Activated naive CD8-positive, alpha-beta T cell treated with anti-CD3 and anti-CD28 coated beads, Interleukin-2, amount 50 U/mL, for 24 hours (primary cell): ENCODE data around the gene MINDY4.

Source experiments
- ATAC-seq: fragments of 150-1000 bp; cut with Tn5 transposase; one replicate; pipeline ENCODE4 v1.10.0; 2021
- DNase-seq: peaks from one replicate; pipeline ENCODE4 v3.0.0; 2021
- H3K27ac Mint-ChIP-seq: one replicate; pipeline ENCODE4 v1.8.0; 2021; ENCODE audit warnings: mild to moderate bottlenecking, mixed read lengths
- H3K27me3 Mint-ChIP-seq: one replicate; pipeline ENCODE4 v1.8.0; 2021; ENCODE audit warnings: mixed read lengths
- H3K36me3 Mint-ChIP-seq: one replicate; pipeline ENCODE4 v1.8.0; 2021; ENCODE audit warnings: low read depth, mixed read lengths
- H3K4me1 Mint-ChIP-seq: one replicate; pipeline ENCODE4 v1.8.0; 2021; ENCODE audit warnings: mixed read lengths
- H3K4me3 Mint-ChIP-seq: one replicate; pipeline ENCODE4 v1.8.0; 2021; ENCODE audit warnings: mild to moderate bottlenecking, moderate library complexity, mixed read lengths
- H3K9me3 Mint-ChIP-seq: one replicate; pipeline ENCODE4 v1.8.0; 2021; ENCODE audit warnings: mixed read lengths

The MINDY4 gene

DNA sequence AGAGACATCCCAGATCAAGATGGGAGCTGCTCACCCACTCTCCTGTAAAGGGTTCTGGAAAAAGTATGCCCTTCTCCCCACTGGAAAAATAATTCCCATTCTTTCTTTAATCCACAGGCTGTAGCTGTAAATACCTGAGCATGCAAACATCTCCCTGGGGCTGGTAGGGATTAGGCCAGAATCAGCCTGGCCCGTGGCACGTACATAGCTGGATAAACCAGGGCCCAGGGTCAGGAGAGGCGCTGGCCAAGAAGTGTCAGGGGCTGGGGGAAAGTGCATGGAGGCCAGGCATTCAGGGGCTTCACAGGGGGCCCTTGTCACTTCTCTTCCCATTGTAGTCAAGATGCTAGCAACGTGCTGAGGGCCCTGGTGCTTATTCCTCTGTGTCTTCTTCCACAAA is 109.7 kb downstream of the MINDY4 start:
- H3K27ac Mint-ChIP-seq: no peak overlapping the region
- ATAC-seq: no peak
- no peaks in the 10 kb centered on the region for H3K4me1 Mint-ChIP-seq
- H3K4me3 Mint-ChIP-seq: no peak overlapping the region
- H3K27me3 Mint-ChIP-seq: no peaks in the 10 kb centered on the region
- DNase-seq: no peak
- no peaks in the 10 kb centered on the region for H3K9me3 Mint-ChIP-seq
- H3K36me3 Mint-ChIP-seq: no peaks in the 10 kb centered on the region

GRCh38 chr7:30881448-30881847 is 110.2 kb downstream of the MINDY4 start:
- Mint-ChIP-seq H3K9me3 (no peaks in the 10 kb centered on the region), H3K4me1 (no peaks in the 10 kb centered on the region), H3K4me3 (no peak overlapping the region), H3K27ac (no peak overlapping the region), H3K27me3 (no peaks in the 10 kb centered on the region), H3K36me3 (no peaks in the 10 kb centered on the region)
- no peak for DNase-seq
- no peak for ATAC-seq

- Mint-ChIP-seq H3K4me3 (no peak overlapping the region), H3K4me1 (no peaks in the 10 kb centered on the region), H3K36me3 (no peaks in the 10 kb centered on the region), H3K27me3 (no peaks in the 10 kb centered on the region), H3K9me3 (no peaks in the 10 kb centered on the region), H3K27ac (no peak overlapping the region)
- DNase-seq (no peak), ATAC-seq (no peak)
Observed at GRCh38 chr7:30884881-30885280, 113.7 kb downstream of the MINDY4 start.

DNA sequence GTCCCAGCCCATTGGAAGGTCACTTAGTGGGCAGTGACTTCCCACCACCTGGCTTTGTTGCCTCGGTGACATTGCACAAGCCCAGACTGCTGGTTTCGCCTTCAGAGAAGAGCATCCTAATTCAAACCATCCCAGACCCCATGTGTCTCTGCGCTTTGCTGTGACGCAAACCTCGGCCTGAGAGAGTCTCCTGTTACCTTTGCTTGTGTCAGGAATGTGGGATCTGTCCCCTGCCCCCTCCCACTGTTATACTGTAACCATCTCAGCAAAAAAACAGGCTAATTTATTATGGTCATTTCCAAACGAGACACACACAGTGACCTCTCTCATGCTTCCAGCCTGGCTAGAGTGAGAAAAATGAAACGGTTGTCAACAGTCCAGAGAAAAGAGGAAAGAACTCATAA is 115.4 kb downstream of the MINDY4 start:
- Mint-ChIP-seq H3K4me1 (no peaks in the 10 kb centered on the region), H3K27ac (no peak overlapping the region), H3K9me3 (peaks cover 5% of the 10 kb centered on the region), H3K27me3 (no peaks in the 10 kb centered on the region), H3K36me3 (no peaks in the 10 kb centered on the region), H3K4me3 (no peak overlapping the region)
- ATAC-seq (no peak), DNase-seq (no peak)

GRCh38 chr7:30887464-30887872 is 116.3 kb downstream of the MINDY4 start:
- no peaks in the 10 kb centered on the region for H3K27me3 Mint-ChIP-seq
- H3K9me3 Mint-ChIP-seq: peaks cover 5% of the 10 kb centered on the region
- DNase-seq (no peak), ATAC-seq (no peak)
- no peak overlapping the region for H3K27ac Mint-ChIP-seq
- H3K36me3 Mint-ChIP-seq: no peaks in the 10 kb centered on the region
- no peak overlapping the region for H3K4me3 Mint-ChIP-seq
- no peaks in the 10 kb centered on the region for H3K4me1 Mint-ChIP-seq

GRCh38 chr7:30888747-30889146 is 117.5 kb downstream of the MINDY4 start:
- H3K9me3 Mint-ChIP-seq: peaks cover 5% of the 10 kb centered on the region
- H3K4me1 Mint-ChIP-seq: no peaks in the 10 kb centered on the region
- no peaks in the 10 kb centered on the region for H3K36me3 Mint-ChIP-seq
- no peak for DNase-seq
- no peak overlapping the region for H3K27ac Mint-ChIP-seq
- H3K27me3 Mint-ChIP-seq: no peaks in the 10 kb centered on the region
- no peak for ATAC-seq
- no peak overlapping the region for H3K4me3 Mint-ChIP-seq

DNA sequence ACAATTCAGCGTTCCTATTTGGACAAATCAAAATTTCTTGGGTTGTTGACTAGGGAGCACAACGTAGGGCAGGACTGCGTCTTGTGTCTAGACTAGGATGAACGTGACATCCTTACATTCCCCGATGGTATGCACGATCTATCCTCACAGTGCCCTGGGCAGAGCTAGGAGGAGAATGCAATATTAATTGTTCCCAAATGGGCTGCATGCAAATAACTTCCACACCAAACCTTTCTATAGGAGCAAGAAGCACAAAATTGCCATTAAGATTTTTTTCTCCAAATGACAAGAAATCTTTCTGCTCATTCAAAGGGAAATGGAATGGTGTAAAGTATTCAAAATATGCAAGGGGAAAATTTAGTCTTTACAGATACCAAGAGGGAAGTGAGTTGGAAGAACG is 119.0 kb downstream of the MINDY4 start:
- ATAC-seq (no peak), DNase-seq (no peak)
- no peaks in the 10 kb centered on the region for H3K36me3 Mint-ChIP-seq
- H3K27ac Mint-ChIP-seq: no peak overlapping the region
- peaks cover 5% of the 10 kb centered on the region for H3K9me3 Mint-ChIP-seq
- no peak overlapping the region for H3K4me3 Mint-ChIP-seq
- no peaks in the 10 kb centered on the region for H3K27me3 Mint-ChIP-seq
- no peaks in the 10 kb centered on the region for H3K4me1 Mint-ChIP-seq

GRCh38 chr7:30893357-30893756 is 122.1 kb downstream of the MINDY4 start:
- ATAC-seq (no peak), DNase-seq (no peak)
- H3K9me3 Mint-ChIP-seq: peaks cover 5% of the 10 kb centered on the region
- H3K36me3 Mint-ChIP-seq: no peaks in the 10 kb centered on the region
- H3K27me3 Mint-ChIP-seq: no peaks in the 10 kb centered on the region
- H3K27ac Mint-ChIP-seq: no peak overlapping the region
- H3K4me3 Mint-ChIP-seq: no peak overlapping the region
- H3K4me1 Mint-ChIP-seq: no peaks in the 10 kb centered on the region

DNA sequence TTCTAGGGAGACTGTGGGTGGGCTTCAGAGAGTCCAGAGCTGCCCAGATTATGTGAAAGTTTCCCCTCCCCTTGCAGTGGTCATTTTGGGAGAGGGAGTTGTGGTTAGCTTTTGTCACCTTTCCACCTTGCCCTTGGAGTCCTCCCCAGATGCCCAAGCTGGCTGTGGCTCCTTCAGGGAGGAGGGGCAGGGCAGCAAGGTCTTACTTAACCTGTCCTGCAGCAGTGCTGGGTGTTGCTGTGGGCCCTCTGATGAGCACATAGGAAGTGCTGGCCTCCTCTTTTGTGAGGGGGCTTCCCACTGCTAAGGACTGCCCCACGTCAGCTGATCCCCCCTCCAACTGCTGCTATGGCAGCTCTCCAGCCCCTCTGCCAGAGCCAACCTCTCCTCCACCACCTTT is 122.8 kb downstream of the MINDY4 start:
- Mint-ChIP-seq H3K27me3 (no peaks in the 10 kb centered on the region), H3K27ac (no peak overlapping the region), H3K4me3 (no peak overlapping the region), H3K9me3 (peaks cover 5% of the 10 kb centered on the region), H3K4me1 (no peaks in the 10 kb centered on the region), H3K36me3 (no peaks in the 10 kb centered on the region)
- DNase-seq: no peak
- ATAC-seq: no peak

DNA sequence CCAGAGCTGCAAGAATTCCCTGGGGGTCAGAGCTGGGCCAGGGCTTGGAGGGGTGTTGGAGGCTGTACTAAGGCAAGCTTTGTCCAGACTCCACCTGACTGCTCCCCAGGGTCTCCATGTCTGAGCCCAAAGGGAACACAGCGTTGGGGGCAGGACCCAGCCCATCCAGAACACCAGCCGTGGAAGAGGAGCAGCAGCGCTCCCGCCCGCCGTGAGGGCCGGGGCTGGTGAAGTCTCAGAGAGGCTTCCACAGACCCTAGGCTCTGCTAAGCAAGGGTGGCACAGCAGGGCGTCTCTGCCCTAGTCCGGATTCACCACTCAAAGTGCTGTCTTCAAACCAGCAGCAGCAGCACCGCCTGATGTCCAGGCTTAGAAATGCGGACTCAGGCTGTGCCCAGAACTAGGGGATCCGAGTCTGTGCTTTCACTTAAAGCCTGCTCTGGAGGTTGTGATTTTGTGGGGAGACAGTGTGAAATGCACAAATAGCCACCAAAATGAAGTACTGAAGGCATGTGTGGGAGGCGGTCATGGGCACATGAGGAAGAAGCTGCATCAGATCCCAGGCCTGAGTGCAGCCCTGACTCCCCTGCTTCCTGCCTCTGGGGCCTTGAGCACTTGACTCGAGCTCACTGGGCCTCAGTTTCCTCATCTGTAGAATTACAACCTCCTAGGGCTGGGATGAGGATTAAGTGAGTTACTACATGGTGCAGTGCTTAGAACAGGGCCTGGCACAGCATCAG is 123.8 kb downstream of the MINDY4 start:
- DNase-seq: no peak
- no peak for ATAC-seq
- Mint-ChIP-seq H3K4me1 (no peaks in the 10 kb centered on the region), H3K36me3 (no peaks in the 10 kb centered on the region), H3K27me3 (no peaks in the 10 kb centered on the region), H3K27ac (no peak overlapping the region), H3K9me3 (peaks cover 5% of the 10 kb centered on the region), H3K4me3 (no peak overlapping the region)

DNA sequence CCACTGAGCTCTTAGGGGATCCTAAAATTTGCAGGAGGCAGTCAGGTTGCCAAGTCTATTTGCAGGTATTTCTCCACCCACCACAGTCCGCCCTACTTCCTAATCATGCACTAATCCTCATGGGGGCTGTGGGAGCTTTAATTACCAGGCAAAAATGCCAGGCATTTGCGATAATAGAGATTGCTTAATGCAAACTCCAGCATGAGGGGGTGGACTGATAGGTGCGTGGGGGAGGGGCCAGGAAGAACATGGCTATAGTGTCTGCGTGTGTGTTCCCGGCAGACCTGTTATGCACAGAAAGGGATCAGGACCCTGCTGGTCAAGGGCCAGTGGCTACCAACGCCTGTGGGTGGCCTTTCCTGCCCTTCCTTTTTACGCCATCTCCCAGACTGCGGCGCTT is 124.8 kb downstream of the MINDY4 start:
- Mint-ChIP-seq H3K4me1 (no peaks in the 10 kb centered on the region), H3K27ac (no peak overlapping the region), H3K4me3 (no peak overlapping the region), H3K9me3 (no peaks in the 10 kb centered on the region), H3K27me3 (no peaks in the 10 kb centered on the region), H3K36me3 (no peaks in the 10 kb centered on the region)
- DNase-seq (no peak), ATAC-seq (no peak)

DNA sequence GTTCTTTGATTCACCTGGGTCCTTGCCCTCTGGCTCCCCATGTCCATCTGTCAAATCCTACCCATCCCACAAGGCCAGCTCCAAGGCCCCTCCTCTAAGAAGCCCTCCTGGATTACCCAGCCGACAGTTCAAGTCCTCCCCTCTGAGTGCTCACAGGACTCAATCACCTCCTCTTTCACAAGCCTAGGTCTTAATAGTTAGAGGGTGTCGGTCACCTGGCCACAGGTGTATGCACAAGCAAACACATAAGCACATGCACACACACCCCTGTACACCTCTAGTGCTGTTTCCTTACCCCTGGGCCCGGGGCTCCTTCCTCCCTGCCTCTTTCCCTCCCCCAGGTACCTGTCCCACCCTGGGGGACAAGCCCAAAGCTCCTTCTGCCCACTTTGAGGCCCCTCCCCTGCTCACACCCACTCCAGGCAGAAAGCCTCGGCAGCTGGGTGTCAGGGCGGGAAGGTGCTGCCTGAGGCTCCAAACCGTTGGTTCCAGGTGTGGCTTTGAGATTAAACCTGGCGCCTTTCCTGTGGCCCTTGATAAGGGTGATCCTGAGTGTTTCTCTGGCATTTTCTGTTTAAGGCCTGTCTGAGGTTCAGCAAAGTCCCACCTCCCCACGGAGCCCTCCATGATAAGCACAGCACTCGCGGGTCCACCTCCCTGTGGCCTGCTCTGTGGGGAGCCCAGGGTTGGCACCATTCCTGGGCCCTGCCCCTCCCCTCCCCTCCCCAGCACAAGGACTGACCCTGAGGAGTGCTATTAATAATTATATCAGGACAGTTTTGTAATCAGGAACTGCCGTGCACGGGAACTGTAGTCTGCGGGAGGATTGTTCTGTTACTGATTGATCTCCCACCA is 125.8 kb downstream of the MINDY4 start:
- H3K4me3 Mint-ChIP-seq: no peak overlapping the region
- no peak for DNase-seq
- no peaks in the 10 kb centered on the region for H3K36me3 Mint-ChIP-seq
- no peaks in the 10 kb centered on the region for H3K27me3 Mint-ChIP-seq
- ATAC-seq: no peak
- no peaks in the 10 kb centered on the region for H3K9me3 Mint-ChIP-seq
- no peaks in the 10 kb centered on the region for H3K4me1 Mint-ChIP-seq
- no peak overlapping the region for H3K27ac Mint-ChIP-seq

DNA sequence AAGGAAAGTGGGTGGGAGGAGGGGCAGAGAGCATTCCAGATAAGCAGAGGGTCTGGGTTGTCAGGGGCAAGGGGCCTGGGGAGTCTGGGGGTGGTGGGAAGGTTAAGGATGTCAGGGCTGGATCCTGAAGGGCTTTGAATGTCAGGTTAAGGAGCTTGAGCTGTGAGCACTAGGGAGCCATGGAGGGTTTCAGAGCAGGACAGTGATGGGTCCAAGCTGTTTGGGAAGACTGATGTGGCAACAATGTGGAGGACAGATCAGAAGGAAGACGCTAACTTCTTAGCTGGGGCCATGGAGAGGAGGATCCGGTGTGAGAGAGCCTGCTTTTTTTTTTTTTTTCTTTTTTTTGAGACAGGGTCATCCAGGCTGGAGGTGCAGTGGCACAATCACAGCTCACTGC is 126.6 kb downstream of the MINDY4 start:
- ATAC-seq (no peak), DNase-seq (no peak)
- no peaks in the 10 kb centered on the region for H3K9me3 Mint-ChIP-seq
- H3K27me3 Mint-ChIP-seq: no peaks in the 10 kb centered on the region
- no peak overlapping the region for H3K27ac Mint-ChIP-seq
- no peaks in the 10 kb centered on the region for H3K4me1 Mint-ChIP-seq
- no peak overlapping the region for H3K4me3 Mint-ChIP-seq
- no peaks in the 10 kb centered on the region for H3K36me3 Mint-ChIP-seq

DNA sequence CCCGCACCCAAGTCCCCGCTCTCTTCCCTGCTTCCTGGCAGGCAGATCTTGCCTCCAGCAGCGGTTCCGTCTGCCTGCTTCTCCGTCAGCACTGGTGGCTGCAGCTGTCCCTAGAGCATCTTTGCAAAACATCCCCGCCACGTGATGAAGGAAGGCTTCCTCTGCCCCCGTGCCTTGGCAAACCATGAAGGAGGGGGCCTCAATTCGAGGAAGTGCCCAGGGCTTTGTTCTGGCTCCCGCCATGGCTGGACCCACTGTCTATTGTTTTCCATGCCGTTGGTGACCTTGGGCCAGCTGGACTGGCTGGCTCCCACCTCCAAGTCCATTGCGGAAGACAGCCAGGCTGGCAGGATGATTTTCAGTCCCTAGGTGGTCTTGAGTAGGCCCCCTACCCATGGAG is 127.2 kb downstream of the MINDY4 start:
- no peaks in the 10 kb centered on the region for H3K27me3 Mint-ChIP-seq
- ATAC-seq (no peak), DNase-seq (no peak)
- no peak overlapping the region for H3K4me3 Mint-ChIP-seq
- no peaks in the 10 kb centered on the region for H3K36me3 Mint-ChIP-seq
- H3K27ac Mint-ChIP-seq: no peak overlapping the region
- H3K9me3 Mint-ChIP-seq: no peaks in the 10 kb centered on the region
- no peaks in the 10 kb centered on the region for H3K4me1 Mint-ChIP-seq

DNA sequence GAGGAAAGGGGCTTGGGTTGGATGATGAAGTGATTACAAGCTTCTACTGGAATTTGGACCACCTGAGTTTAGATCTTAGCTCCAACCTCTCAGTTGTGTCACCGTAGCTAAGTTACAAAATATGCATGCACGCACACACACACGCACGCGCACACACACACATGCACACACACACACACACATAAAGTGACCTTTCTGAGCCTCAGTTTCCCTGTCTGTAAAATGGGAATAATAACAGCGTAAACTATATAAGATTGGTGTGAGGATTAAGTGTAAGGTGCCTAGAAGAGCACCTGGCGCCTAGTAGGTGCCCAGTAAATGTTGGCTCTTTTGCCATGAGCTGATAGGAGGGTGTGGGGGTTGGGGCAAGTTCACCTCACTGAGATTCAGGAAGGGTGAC is 127.8 kb downstream of the MINDY4 start:
- Mint-ChIP-seq H3K27ac (no peak overlapping the region), H3K36me3 (no peaks in the 10 kb centered on the region), H3K4me3 (no peak overlapping the region), H3K4me1 (no peaks in the 10 kb centered on the region), H3K27me3 (no peaks in the 10 kb centered on the region), H3K9me3 (no peaks in the 10 kb centered on the region)
- no peak for ATAC-seq
- no peak for DNase-seq
